Measurements from ENCODE around the gene PLCG2.
A peak's percentile ranks its signal among the peaks of the same experiment; 100 is the strongest.

Gene PLCG2

DNA sequence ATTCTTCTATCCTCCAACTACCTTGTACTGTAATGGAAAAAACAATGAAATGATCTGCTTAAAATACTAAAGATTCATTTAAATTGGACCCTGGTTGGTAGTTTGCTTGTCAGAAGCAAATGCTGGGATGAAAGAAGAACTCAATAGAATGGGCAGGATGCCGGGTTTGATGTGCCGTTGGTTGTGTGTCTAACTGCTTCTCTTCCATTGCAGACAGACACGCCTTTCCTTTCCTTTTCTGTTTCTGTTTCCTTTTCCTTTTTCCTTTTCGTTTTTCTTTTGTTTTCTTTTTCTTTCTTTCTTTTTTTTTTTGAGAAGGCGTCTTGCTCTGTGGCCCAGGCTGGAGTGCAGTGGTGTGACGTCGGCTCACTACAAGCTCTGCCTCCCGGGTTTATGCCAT is 64.6 kb downstream of the PLCG2 start:
- no peak for DNase-seq (ENCODE audit: low read depth in 2 of 2)

GRCh38 chr16:81846105-81846504 is 67.0 kb downstream of the PLCG2 start:
- no peak for DNase-seq (ENCODE audit: low read depth in 2 of 2)

DNA sequence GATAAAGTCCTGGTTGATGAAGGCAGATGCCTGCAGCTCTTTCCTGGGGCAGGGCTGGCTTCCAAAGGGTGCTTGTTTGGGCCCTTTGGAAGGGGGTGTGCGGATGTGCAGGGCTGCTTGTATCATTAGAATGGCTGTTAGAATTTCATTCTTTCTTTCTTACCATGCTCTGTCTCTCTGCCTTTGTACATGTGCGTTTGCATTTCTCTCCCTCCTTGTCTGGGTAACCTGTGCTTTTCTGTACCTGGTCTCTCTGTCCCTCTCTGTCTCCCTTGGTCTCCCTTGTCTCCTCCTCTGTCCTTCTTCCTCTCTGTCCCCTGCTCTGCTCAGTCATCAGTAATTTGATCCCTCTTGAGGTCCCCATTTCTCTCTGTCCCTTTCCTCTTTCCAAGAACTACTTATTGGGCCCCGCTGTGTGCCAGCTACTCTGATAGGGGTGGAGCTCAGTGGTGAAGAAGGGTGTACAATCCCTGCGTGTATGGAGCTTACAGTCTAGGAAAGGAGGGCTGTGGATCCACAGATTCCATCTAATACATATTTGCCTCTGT is 69.3 kb downstream of the PLCG2 start:
- no peak for DNase-seq (ENCODE audit: low read depth in 2 of 2)

- no peak for DNase-seq (ENCODE audit: low read depth in 2 of 2)
Measured at GRCh38 chr16:81850197-81850944, 71.3 kb downstream of the PLCG2 start.

DNA sequence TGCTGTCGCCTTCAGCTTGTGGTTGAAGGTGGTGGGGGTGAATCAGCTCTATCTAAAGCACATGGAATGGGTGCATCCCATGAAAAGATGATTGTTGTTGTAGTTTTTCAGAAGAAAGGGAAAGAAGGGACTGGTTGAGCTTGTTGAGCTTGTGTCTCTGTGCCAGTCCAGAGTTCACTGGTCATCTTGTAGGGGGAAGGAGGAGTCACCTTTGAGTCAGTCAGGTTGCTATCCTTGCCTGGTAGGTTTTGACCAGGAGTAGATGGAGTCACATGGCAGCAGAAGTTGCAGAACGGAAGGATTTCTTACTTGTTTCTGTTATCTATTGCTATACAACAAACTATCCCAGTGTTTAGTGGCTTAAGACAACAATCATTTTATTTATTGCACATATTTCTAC is 73.3 kb downstream of the PLCG2 start:
- DNase-seq (ENCODE audit: low read depth in 2 of 2): no peak

GRCh38 chr16:81855552-81856153 is 76.6 kb downstream of the PLCG2 start:
- DNase-seq (ENCODE audit: low read depth in 2 of 2): no peak

GRCh38 chr16:81860287-81861266 is 81.5 kb downstream of the PLCG2 start:
- no peak for DNase-seq (ENCODE audit: low read depth in 2 of 2)

DNA sequence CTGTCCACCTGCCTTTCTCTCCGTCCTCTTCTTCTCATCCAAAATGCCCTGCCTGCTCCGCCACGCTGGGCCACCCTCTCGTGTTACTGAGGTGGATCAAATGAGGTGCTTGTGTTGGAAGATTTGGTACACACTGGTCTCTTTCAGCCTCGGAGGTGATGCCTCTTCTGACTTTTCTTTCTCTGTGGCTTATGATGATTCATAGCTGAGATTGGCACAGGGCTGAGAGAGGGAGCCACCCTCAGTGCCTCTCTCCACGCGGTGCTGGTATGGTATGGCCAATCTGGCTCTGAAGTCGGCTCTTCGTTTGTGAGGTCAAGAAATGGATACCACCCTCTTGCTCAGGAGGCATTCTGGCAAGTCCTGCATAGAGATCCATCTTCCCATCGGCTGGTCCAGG is 82.4 kb downstream of the PLCG2 start:
- DNase-seq (ENCODE audit: low read depth in 2 of 2): no peak

DNA sequence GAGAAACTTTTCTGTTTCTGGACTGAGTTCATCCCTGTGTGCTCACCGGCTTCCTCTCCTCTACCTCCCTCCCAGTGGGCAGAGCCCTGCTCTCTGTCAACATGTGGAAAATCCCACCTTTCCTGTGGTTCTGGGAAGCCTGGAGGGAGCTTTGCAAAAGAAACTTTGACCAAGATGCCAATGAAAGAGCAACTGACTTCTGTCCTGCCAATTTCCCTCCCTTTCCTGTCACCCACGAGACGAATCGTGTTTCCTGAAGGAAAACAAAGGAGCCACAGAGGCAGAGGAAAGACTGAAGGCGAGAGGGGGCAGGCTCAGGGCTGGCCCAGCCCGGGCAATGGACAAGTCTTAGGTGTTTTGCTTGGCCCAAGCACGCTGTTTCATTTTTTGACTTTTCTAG is 82.8 kb downstream of the PLCG2 start:
- DNase-seq (ENCODE audit: low read depth in 2 of 2): no peak

DNA sequence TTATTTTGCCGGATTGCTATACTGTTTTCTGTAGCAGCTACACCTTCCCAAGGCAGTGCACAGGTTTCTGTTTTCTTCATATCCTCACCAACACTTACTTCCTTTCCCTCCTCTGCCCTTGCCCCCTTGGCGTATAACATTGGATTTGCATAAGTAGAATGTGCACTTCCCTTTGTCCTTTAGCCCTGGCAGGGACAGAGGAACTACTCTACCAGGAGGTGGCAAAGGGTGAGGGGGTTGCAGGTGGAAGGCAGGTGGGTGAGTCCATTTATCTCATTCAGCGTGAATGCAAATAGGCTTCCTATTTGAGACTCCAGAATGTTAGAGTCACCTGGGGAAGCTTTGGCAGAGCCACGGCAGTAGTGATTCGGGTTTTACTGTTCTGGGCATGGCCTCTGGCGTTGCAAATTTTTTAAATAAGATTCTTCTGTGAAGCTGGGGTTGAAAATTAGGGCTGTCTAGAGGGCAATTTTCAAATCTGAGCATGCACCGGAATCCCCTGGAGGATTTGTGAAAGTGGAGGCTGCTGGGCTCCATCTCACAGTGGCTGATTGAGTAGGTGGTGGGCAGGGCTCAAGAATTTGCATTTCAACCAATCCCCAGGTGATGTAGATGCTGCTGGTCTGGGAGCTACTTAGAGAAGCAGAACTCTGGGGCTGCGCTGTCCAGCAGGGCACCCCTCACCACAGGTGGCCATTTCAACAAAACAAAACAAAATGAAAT is 84.7 kb downstream of the PLCG2 start:
- no peak for DNase-seq (ENCODE audit: low read depth in 2 of 2)

GRCh38 chr16:81864646-81865382 is 85.7 kb downstream of the PLCG2 start:
- DNase-seq (ENCODE audit: low read depth in 2 of 2): no peak

GRCh38 chr16:81866820-81867440 is 87.8 kb downstream of the PLCG2 start:
- DNase-seq (ENCODE audit: low read depth in 2 of 2): no peak

DNA sequence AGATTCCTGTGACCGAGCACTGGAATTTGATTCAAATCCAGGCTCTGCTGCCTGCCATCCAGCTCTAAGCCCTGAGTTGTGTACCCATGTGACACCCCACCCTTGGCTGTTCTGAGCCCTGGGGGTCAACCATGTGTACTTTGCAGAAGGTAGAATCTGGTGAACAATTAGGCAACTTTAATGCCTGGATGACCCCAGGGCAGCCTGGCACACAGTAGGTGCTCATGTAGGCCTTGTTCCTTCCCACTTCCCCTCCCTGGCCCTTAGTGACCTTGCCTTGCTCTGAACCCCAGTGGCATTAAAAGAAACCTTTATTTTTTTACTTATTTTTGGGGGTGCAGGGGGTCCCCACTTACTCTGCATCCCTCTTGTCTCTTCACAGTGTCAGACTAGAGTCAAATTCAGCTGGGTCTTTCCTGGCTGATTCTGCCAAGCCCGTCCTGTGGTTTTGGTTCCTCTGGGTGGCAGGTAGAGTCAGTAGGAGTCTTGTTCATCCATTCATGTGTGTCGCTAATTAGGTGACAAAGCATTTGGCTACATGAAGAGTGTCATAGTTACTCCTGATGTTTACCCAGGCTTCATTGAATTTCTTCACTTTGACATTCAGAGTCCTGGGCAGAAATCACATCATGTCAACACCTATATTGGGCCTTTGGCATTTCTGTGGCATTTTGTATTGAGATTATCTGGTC is 89.1 kb downstream of the PLCG2 start:
- DNase-seq (ENCODE audit: low read depth in 2 of 2): no peak

GRCh38 chr16:81869326-81869725 is 90.2 kb downstream of the PLCG2 start:
- DNase-seq (ENCODE audit: low read depth in 2 of 2): no peak

DNA sequence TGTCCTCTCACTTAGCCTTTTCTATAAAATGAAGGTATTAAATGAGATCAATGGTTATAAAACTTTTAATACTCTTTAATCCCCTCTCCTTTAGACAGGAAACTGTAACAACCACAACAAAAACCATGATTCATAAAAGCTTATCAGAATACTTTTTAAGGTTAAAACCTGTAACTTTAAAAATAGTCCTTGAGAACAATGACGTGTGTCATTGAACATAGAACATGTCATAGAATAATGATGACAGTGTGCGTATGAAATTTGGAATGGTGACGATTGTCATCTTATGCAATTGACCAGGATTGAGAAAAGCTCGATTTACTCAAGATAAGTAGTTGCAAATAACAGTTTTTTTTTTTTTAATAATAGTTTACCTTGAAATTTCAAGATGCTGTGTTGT is 94.1 kb downstream of the PLCG2 start:
- no peak for DNase-seq (ENCODE audit: low read depth in 2 of 2)

DNA sequence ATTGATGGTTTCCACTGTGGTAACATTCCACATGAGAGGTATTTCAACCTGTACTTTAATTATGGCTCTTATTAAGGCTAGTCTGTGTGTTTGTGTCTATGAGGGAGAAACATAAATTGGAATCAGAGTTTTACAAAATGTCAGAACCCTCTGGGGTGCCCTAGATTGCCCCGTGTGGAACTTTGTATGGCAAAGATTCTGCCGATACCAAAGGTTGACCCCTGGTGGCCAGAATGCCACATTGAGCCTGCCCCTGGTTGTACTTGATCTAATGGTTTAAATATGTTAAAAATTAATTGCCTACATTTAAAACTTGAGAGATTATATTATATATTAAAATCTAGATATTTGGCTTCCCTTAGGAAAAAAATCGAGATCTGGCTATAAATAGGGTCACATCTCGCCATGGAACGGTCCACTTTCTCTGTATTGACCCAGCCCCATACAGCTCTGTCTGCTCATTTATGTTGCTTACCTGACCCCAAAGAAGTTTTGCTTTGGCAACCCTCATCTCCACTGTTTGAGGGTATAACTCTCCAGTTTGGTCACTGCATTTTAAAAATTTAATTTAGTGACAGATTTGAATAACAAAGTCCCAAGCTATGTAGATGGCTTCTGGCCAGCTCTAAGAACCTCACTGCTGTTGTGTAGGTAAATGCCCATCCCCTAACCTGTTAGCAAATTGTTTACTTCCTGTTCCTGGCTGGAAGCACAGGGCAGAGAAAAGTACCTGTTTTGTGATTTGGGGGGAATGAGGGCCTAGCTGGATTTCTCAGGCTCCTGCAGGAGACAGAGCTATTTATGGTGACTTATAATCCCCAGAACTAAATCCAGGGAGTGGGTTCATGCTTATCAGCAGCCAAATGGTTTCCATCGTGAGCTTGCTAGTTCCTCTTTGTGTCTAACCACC is 95.0 kb downstream of the PLCG2 start:
- peak; percentile 24 to 29 for DNase-seq (ENCODE audit: low read depth in 2 of 2)

DNA sequence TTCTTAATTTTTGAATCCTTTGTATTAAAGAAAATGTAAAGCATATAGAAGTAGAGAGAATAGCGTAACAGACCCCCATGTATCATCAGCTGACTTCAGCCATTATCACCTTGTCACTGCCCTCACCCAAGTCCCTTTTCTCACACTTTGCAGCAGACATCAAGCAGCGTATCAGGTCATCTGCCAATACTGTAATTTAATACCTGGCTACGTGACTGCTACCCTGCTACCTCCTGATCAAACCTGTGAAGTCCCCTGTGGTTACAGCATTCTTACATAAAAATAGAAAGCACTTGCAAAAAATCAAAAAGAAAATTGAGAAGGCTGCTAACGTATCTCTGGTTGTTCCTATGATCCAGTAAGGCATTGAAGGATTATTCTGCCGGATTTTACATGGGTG is 96.4 kb downstream of the PLCG2 start:
- no peak for DNase-seq (ENCODE audit: low read depth in 2 of 2)

DNA sequence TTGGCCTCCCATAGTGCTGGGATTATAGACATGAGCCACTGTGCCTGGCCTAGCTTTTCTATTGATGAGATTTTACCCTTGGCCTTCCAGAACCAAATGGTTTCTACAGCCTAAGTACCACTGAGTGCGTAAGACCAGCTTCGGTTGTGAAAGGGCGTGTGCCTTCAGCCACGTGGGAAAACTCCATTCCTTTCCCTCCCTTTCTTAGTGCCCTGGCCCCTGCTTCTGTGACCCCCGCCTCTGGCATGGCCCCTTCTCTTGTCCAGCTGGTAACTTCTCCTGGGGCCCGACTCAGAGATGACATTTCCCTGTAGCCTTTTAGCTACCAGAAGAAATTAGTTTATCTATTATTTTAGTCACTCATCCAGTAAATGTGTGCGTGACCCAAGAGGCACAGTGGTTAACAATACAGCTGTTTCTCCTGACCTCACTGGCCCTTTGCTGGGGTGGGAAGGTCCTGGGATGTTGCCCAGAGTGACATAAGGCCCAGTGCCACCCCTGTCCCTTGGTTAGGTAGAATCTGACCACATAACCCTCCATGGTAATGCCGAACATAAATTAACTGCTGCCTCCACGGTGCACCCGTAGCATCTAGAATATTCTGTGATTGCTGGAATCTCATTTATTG is 97.3 kb downstream of the PLCG2 start:
- DNase-seq (ENCODE audit: low read depth in 2 of 2): no peak
